ENCODE results near the gene ESPNL.

DNA sequence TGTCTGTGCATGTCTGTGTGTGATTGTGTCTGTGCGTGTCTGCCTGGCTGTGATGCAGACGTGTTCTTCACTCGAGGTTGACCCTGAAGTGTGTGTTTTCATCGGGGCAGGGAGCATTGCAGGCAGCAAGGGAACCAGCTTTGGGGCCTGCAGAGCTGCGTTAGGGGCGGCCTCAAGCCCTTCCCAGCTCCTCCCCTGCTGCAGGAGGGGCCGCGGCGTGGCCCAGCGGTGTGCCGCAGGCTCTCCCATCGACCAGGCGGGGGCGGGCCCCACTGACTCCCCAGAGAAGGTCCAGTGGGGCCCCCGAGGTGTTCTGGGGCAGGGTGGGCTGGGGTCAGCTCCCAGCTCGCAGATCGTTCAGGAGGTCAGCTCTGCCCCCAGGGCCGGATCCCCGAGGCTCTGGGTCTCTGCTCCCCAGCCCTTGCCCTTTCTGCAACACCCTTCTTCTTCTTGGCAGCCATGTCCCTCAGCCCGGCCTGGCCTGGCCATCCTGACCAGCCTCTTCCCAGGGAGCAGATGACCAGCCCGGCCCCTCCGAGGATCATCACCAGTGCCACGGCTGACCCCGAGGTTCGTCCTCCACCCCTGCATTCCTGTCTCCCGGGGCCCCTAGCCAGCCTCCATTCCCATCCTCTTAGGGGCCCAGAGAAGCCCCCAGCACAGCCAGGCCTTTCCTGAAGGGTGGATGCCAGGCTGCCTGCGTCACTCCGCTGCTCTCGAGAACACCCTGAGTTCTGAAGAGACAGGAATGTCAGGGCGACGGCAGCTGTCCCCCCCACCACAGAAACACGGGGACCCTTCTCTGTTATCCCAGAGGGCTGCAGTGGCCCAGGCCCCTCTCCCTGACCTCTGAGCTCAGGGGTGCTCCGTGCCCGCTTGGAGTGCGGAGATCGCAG, 27.3 kb downstream of the ESPNL start:
- TF ChIP-seq POLR2A (IDR thresholded peaks at IDR 0.05), result no peak
- TF ChIP-seq, protein P1, sequence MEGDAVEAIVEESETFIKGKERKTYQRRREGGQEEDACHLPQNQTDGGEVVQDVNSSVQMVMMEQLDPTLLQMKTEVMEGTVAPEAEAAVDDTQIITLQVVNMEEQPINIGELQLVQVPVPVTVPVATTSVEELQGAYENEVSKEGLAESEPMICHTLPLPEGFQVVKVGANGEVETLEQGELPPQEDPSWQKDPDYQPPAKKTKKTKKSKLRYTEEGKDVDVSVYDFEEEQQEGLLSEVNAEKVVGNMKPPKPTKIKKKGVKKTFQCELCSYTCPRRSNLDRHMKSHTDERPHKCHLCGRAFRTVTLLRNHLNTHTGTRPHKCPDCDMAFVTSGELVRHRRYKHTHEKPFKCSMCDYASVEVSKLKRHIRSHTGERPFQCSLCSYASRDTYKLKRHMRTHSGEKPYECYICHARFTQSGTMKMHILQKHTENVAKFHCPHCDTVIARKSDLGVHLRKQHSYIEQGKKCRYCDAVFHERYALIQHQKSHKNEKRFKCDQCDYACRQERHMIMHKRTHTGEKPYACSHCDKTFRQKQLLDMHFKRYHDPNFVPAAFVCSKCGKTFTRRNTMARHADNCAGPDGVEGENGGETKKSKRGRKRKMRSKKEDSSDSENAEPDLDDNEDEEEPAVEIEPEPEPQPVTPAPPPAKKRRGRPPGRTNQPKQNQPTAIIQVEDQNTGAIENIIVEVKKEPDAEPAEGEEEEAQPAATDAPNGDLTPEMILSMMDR (IDR thresholded peaks at IDR 0.05), result no peak

Data from lower leg skin (tissue), 3 donors.